GM10248 (cell line): ENCODE results near the gene GLS.
"Not testable (repeated sequence)": the region's sequence is repeated elsewhere in the genome, so short reads cannot be mapped to it uniquely, and the experiment has no call there.

Source experiments
- CTCF ChIA-PET: fragments of 300-600 bp; sonication (Branson Sonifier 250); formaldehyde crosslinking; extraction: SDS; loops from one replicate; lab custom pipeline; 2021; ENCODE audit warnings: antibody characterized with exemption; lab: Yijun Ruan, JAX
- POLR2A ChIA-PET: fragments of 350-650 bp; sonication (Branson Sonifier 250); formaldehyde crosslinking; extraction: SDS; loops from one replicate; lab custom pipeline; 2020; ENCODE audit warnings: antibody characterized with exemption; lab: Yijun Ruan, JAX
- DNase-seq: peaks from one replicate; pipeline ENCODE4 v3.0.0; 2012; ENCODE audit errors: extremely low spot score
- CTCF ChIP-seq: IDR thresholded peaks from 2 replicates; pipeline ENCODE4 v1.5.1; 2012; ENCODE audit warnings: mild to moderate bottlenecking, low read depth; ENCODE audit errors: extremely low read depth, missing control alignments, control extremely low read depth

The GLS gene

GRCh38 chr2:190879474-190880377 lies 895 bp upstream of the GLS start:
- DNase-seq = no peak

GRCh38 chr2:190881084-190881597 lies 520 bp downstream of the GLS start:
- CTCF ChIA-PET = interaction anchor here (0.8 to 1.7 kb wide), 3 partner anchors 12 to 67 kb away, joined by 3 to 9 read pairs (median 6); no protein-coding TSS in a partner anchor
- no peak for TF ChIP-seq CTCF
- POLR2A ChIA-PET = interaction anchor here (0.7 to 2.3 kb wide), 7 partner anchors 12 to 796 kb away, joined by 3 to 9 read pairs (median 6); partner anchors contain the start of gene NABP1
- peak; percentile 13 for DNase-seq

More at GRCh38 chr2:190879474-190880377, 895 bp upstream of the GLS start:
- no peak for TF ChIP-seq CTCF
- POLR2A ChIA-PET = interaction anchor here (0.7 to 2.3 kb wide), 6 partner anchors 24 to 798 kb away, joined by 4 to 9 read pairs (median 6); partner anchors contain the start of gene NABP1
- CTCF ChIA-PET = interaction anchor here (0.9 to 1.7 kb wide), 3 partner anchors 13 to 68 kb away, joined by 4 to 9 read pairs (median 6); no protein-coding TSS in a partner anchor

- ChIA-PET CTCF (interaction anchor here (0.8 to 2.0 kb wide), 3 partner anchors 11 to 66 kb away, joined by 3 to 9 read pairs (median 6); no protein-coding TSS in a partner anchor), POLR2A (interaction anchor here (0.5 to 2.3 kb wide), 8 partner anchors 11 to 1049 kb away, joined by 3 to 9 read pairs (median 4); partner anchors contain the start of gene NABP1)
- DNase-seq = peak; percentile 48
- peak; percentile 1 for TF ChIP-seq CTCF
Observed at GRCh38 chr2:190881598-190882410, 1.2 kb downstream of the GLS start.

- CTCF ChIA-PET = interaction anchor here (2.0 kb wide), 1 partner anchor 32 kb away, joined by 9 read pairs; no protein-coding TSS in a partner anchor
- TF ChIP-seq CTCF = no peak
- POLR2A ChIA-PET = interaction anchor here (0.5 to 2.3 kb wide), 5 partner anchors 11 to 1050 kb away, joined by 3 to 9 read pairs (median 3); no protein-coding TSS in a partner anchor
- DNase-seq = no peak
Observed at GRCh38 chr2:190882411-190882766, 1.8 kb downstream of the GLS start.

- POLR2A ChIA-PET = interaction anchor here (0.8 to 1.1 kb wide), 2 partner anchors 165 to 336 kb away, joined by 3 read pairs; no protein-coding TSS in a partner anchor
- TF ChIP-seq CTCF = no peak
- CTCF ChIA-PET = interaction anchor here (2.0 kb wide), 1 partner anchor 33 kb away, joined by 9 read pairs; no protein-coding TSS in a partner anchor
- no peak for DNase-seq
Observed at GRCh38 chr2:190882856-190883582, 2.4 kb downstream of the GLS start.

- ChIA-PET POLR2A (interaction anchor here (0.7 to 1.2 kb wide), 2 partner anchors 11 to 93 kb away, joined by 3 read pairs; no protein-coding TSS in a partner anchor), CTCF (interaction anchor here (1.1 to 3.6 kb wide), 3 partner anchors 9 to 36 kb away, joined by 3 to 19 read pairs (median 5); no protein-coding TSS in a partner anchor)
- DNase-seq = not testable (repeated sequence)
Observed at GRCh38 chr2:190885844-190886243, 5.2 kb downstream of the GLS start.
